ENCODE results near the gene PEAK1.

GRCh38 chr15:77266708-77267386 is 153.1 kb downstream of the PEAK1 start:
- TF ChIP-seq GATA2 (IDR thresholded peaks at IDR 0.05; ENCODE audit: low read depth, low read length) (no peak), GATA3 (IDR thresholded peaks at IDR 0.05; ENCODE audit: low read depth, low read length) (no peak)

Measured in SH-SY5Y (cell line).